IPS-NIHi7 (cell line): ENCODE data around the gene ATP10B.

Source experiments
- DNase-seq: peaks from one replicate; pipeline ENCODE4 v3.0.0; 2012; ENCODE audit warnings: mixed read lengths; ENCODE audit errors: extremely low spot score

ATP10B gene

GRCh38 chr5:160637357-160638090 lies 214.5 kb downstream of the ATP10B start:
- DNase-seq = no peak

GRCh38 chr5:160635663-160636062 lies 216.3 kb downstream of the ATP10B start:
- DNase-seq = no peak

- DNase-seq = no peak
Measured at GRCh38 chr5:160635046-160635445, 217.0 kb downstream of the ATP10B start.

- no peak for DNase-seq
Measured at GRCh38 chr5:160629003-160629402, 223.0 kb downstream of the ATP10B start.

GRCh38 chr5:160628619-160628968 lies 223.4 kb downstream of the ATP10B start:
- DNase-seq = no peak

- DNase-seq = no peak
Measured at GRCh38 chr5:160627921-160628618, 223.9 kb downstream of the ATP10B start.

- no peak for DNase-seq
Measured at GRCh38 chr5:160626322-160626721, 225.7 kb downstream of the ATP10B start.

GRCh38 chr5:160621526-160621925 lies 230.5 kb downstream of the ATP10B start:
- DNase-seq = no peak

- no peak for DNase-seq
Measured at GRCh38 chr5:160620401-160620800, 231.6 kb downstream of the ATP10B start.

- no peak for DNase-seq
Measured at GRCh38 chr5:160619381-160619780, 232.6 kb downstream of the ATP10B start.

GRCh38 chr5:160618286-160618685 lies 233.7 kb downstream of the ATP10B start:
- DNase-seq = no peak

- no peak for DNase-seq
Measured at GRCh38 chr5:160616712-160617497, 235.1 kb downstream of the ATP10B start.

- no peak for DNase-seq
Measured at GRCh38 chr5:160614136-160614535, 237.9 kb downstream of the ATP10B start.

- DNase-seq = no peak
Measured at GRCh38 chr5:160605266-160605665, 246.7 kb downstream of the ATP10B start.

GRCh38 chr5:160604484-160604883 lies 247.5 kb downstream of the ATP10B start:
- DNase-seq = no peak

- DNase-seq = no peak
Measured at GRCh38 chr5:160602744-160603143, 249.3 kb downstream of the ATP10B start.

- no peak for DNase-seq
Measured at GRCh38 chr5:160601046-160601445, 251.0 kb downstream of the ATP10B start.

GRCh38 chr5:160573318-160573717 lies 278.7 kb downstream of the ATP10B start:
- DNase-seq = no peak

GRCh38 chr5:160567031-160567705 lies 284.8 kb downstream of the ATP10B start:
- no peak for DNase-seq

- DNase-seq = peak; percentile 27
Measured at GRCh38 chr5:160565376-160565775, 286.6 kb downstream of the ATP10B start.

- no peak for DNase-seq
Measured at GRCh38 chr5:160556846-160557245, 295.2 kb downstream of the ATP10B start.
